GM10266 (cell line): ENCODE measurements around the gene GASK1A.

ENCODE experiments used
- DNase-seq: peaks from one replicate; pipeline ENCODE4 v3.0.0; 2012; ENCODE audit errors: extremely low spot score
- CTCF ChIP-seq: IDR thresholded peaks from 2 replicates; pipeline ENCODE4 v1.5.1; 2012; ENCODE audit warnings: mild to moderate bottlenecking, low read depth; ENCODE audit not compliant: control insufficient read depth, insufficient read depth; ENCODE audit errors: missing control alignments

GASK1A gene

GRCh38 chr3:43015572-43015971 lies 36.5 kb downstream of the GASK1A start:
- no peak for TF ChIP-seq CTCF
- DNase-seq = no peak

- no peak for TF ChIP-seq CTCF
Measured at GRCh38 chr3:43015991-43016865, 37.1 kb downstream of the GASK1A start.

GRCh38 chr3:43017004-43017403 lies 37.9 kb downstream of the GASK1A start:
- no peak for TF ChIP-seq CTCF

More at GRCh38 chr3:43015991-43016865, 37.1 kb downstream of the GASK1A start:
- no peak for DNase-seq

GRCh38 chr3:43017593-43018195 lies 38.6 kb downstream of the GASK1A start:
- no peak for TF ChIP-seq CTCF
- no peak for DNase-seq

More at GRCh38 chr3:43017004-43017403, 37.9 kb downstream of the GASK1A start:
- DNase-seq = no peak

GRCh38 chr3:43018246-43018645 lies 39.1 kb downstream of the GASK1A start:
- TF ChIP-seq CTCF = no peak

GRCh38 chr3:43019006-43019809 lies 40.1 kb downstream of the GASK1A start:
- TF ChIP-seq CTCF = no peak

More at GRCh38 chr3:43018246-43018645, 39.1 kb downstream of the GASK1A start:
- no peak for DNase-seq

More at GRCh38 chr3:43019006-43019809, 40.1 kb downstream of the GASK1A start:
- no peak for DNase-seq
